Neural cell (in vitro differentiated cells): ENCODE data around the gene SLC2A10. TPM values are rescaled to one million over a fixed set of nuclear protein-coding genes. Genes with fewer than 3 reads are reported as not detected.

ENCODE experiments used
- H2AFZ ChIP-seq: fragments of 200-600, 300-800 bp; sonication (generic), shearing (Covaris generic); 2 replicates; pipeline ENCODE4 v1.6.0; 2014; ENCODE audit warnings: low read depth, mild to moderate bottlenecking, antibody characterized with exemption, low read length, moderate library complexity
- H3F3A ChIP-seq: fragments of 200-600 bp; shearing (Covaris generic); 2 replicates; pipeline ENCODE4 v1.6.1; 2016; ENCODE audit warnings: mild to moderate bottlenecking, moderate library complexity, mixed read lengths, antibody characterized with exemption, low read length; ENCODE audit not compliant: insufficient read depth, poor library complexity, severe bottlenecking
- H3K27ac ChIP-seq: fragments of 200-600, 300-800 bp; sonication (generic), shearing (Covaris generic); 2 replicates; pipeline ENCODE4 v1.5.1; 2014; ENCODE audit warnings: mild to moderate bottlenecking, low read length, moderate library complexity
- H3K27me3 ChIP-seq: fragments of 300-800, 200-600 bp; sonication (generic), shearing (Covaris generic); 2 replicates; pipeline ENCODE4 v1.6.0; 2014; ENCODE audit warnings: mild to moderate bottlenecking, low read depth, low read length, moderate library complexity; ENCODE audit not compliant: insufficient read depth
- H3K36me3 ChIP-seq: fragments of 300-800, 200-600 bp; sonication (generic), shearing (Covaris generic); 2 replicates; pipeline ENCODE4 v1.5.1; 2014; ENCODE audit warnings: mild to moderate bottlenecking, antibody characterized with exemption, low read length, moderate library complexity; ENCODE audit not compliant: insufficient read depth
- H3K4me2 ChIP-seq: fragments of 300-800, 200-600 bp; sonication (generic), shearing (Covaris generic); 2 replicates; pipeline ENCODE4 v1.6.0; 2014; ENCODE audit warnings: mild to moderate bottlenecking, low read length
- H3K4me3 ChIP-seq: fragments of 300-800, 200-600 bp; sonication (generic), shearing (Covaris generic); 2 replicates; pipeline ENCODE4 v1.5.1; 2014; ENCODE audit warnings: mild to moderate bottlenecking, low read length, moderate library complexity
- H3K79me2 ChIP-seq: fragments of 200-600 bp; shearing (Covaris generic); replicated peaks from 2 replicates; pipeline ENCODE4 v1.6.0; 2014; ENCODE audit warnings: mild to moderate bottlenecking, low read length, moderate library complexity; ENCODE audit not compliant: insufficient read depth
- H3K9ac ChIP-seq: fragments of 300-800, 200-600 bp; sonication (generic), shearing (Covaris generic); 2 replicates; pipeline ENCODE4 v1.6.1; 2016; ENCODE audit warnings: mild to moderate bottlenecking, low read length, mixed read lengths
- H3K9me2 ChIP-seq: fragments of 200-600 bp; shearing (Covaris generic); 2 replicates; pipeline ENCODE4 v1.6.1; 2016; ENCODE audit warnings: mild to moderate bottlenecking, low read length, mixed read lengths; ENCODE audit not compliant: insufficient read depth
- H3K9me3 ChIP-seq: fragments of 200-600, 300-800 bp; sonication (generic), shearing (Covaris generic); 2 replicates; pipeline ENCODE4 v1.6.1; 2016; ENCODE audit warnings: mild to moderate bottlenecking, mixed run types, low read length, moderate library complexity, mixed read lengths
- H4K20me1 ChIP-seq: fragments of 200-600 bp; shearing (Covaris generic); 2 replicates; pipeline ENCODE4 v1.6.1; 2016; ENCODE audit warnings: mild to moderate bottlenecking, mixed run types; ENCODE audit not compliant: insufficient read depth
- EP300 ChIP-seq: fragments of 450-650 bp; conservative IDR thresholded peaks from 2 replicates; pipeline ENCODE4 v1.6.1; 2014; ENCODE audit warnings: antibody characterized with exemption, mild to moderate bottlenecking, moderate library complexity; ENCODE audit not compliant: poor library complexity, severe bottlenecking
- EZH2 ChIP-seq: fragments of 200-600, 300-800 bp; shearing (Covaris generic), sonication (generic); IDR thresholded peaks from 2 replicates; pipeline ENCODE4 v1.6.1; 2014; ENCODE audit warnings: antibody characterized with exemption, low read length, borderline replicate concordance, mild to moderate bottlenecking; ENCODE audit not compliant: insufficient read depth, poor library complexity, severe bottlenecking
- MXI1 ChIP-seq: fragments of 450-650 bp; conservative IDR thresholded peaks from 2 replicates; pipeline ENCODE4 v1.6.1; 2014; ENCODE audit warnings: antibody characterized with exemption, mild to moderate bottlenecking; ENCODE audit not compliant: poor library complexity, severe bottlenecking
- POLR2AphosphoS5 ChIP-seq: IDR thresholded peaks from 2 replicates; pipeline ENCODE4 v1.6.1; 2012
- RAD21 ChIP-seq: fragments of 450-650 bp; conservative IDR thresholded peaks from 2 replicates; pipeline ENCODE4 v1.6.1; 2014; ENCODE audit warnings: antibody characterized with exemption, mild to moderate bottlenecking, moderate library complexity
- SMC3 ChIP-seq: fragments of 450-650 bp; conservative IDR thresholded peaks from 2 replicates; pipeline ENCODE4 v1.6.1; 2014; ENCODE audit warnings: antibody characterized with exemption, mild to moderate bottlenecking, moderate library complexity; ENCODE audit not compliant: poor library complexity
- TAF1 ChIP-seq: IDR thresholded peaks from 2 replicates; pipeline ENCODE4 v1.6.1; 2012; ENCODE audit warnings: low read depth
- polyA plus RNA-seq: library from polyadenylated mRNA; depleted of rRNA; stranded (reverse); fragments of >200 nt; gene quantifications from 2 replicates; pipeline ENCODE4 v1.2.3, GENCODE V29; 2014
- TF ChIP-seq, protein P1 (sequence below): IDR thresholded peaks from 2 replicates; pipeline ENCODE4 v1.6.1; 2012; ENCODE audit warnings: borderline replicate concordance
- TF ChIP-seq, protein P2 (sequence below): fragments of 450-650 bp; IDR thresholded peaks from 2 replicates; pipeline ENCODE4 v1.5.1; 2014; ENCODE audit warnings: antibody characterized with exemption, mild to moderate bottlenecking, moderate library complexity; ENCODE audit not compliant: poor library complexity, severe bottlenecking

SLC2A10 gene
- polyA plus RNA-seq, 1 donor from 2014 or later = not detected

DNA sequence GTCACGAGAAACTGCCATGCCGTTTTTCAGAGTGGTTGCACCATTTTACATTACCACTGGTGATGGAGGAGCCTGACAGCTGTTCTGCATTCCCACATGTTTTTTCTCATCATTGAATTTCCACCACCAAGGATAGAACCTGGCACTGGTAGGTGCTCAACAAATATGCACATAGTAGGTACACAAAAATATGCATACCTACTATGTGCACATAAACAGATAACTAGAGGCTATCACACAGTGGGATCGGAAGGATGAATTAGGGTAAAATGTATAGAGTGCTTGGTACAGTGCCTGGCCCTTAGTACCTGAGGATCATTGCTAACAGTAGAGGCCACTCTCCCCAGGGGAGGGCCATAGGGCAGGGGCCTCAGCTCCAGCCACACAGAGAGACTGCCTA lies 47.0 kb downstream of the SLC2A10 start:
- no peaks in the 10 kb centered on the region for H3K36me3 ChIP-seq

DNA sequence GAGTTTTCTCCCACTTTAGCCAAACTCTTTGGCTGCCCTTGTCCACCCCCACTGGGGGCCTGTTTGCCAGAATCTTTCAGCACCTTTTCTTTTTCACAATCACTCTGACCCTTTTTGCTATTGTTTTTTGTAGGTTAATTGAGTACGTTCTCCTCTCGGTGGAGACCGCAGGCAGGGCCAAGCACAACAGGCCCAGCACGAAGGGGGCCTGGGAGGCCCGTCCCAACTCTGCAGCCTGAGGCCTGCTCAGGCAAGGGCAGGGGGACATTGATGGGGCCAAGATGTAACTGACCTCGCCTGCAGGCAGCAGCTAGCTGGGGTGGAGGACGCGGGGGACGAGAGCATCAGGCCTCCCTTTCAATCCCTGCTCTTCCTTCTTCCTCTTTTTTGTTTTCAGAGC lies 47.7 kb downstream of the SLC2A10 start:
- H3K4me2 ChIP-seq = no peak overlapping the region
- H3K4me3 ChIP-seq = no peak overlapping the region
- H3K27me3 ChIP-seq = no peaks in the 10 kb centered on the region
- no peaks in the 10 kb centered on the region for H3F3A ChIP-seq
- H3K9me2 ChIP-seq = no peaks in the 10 kb centered on the region
- no peak overlapping the region for H2AFZ ChIP-seq
- no peak overlapping the region for H3K27ac ChIP-seq
- no peak overlapping the region for H3K9ac ChIP-seq
- H3K79me2 ChIP-seq = no peaks in the 10 kb centered on the region
- no peaks in the 10 kb centered on the region for H3K9me3 ChIP-seq
- TF ChIP-seq EZH2 = no peak
- TF ChIP-seq, protein P1, sequence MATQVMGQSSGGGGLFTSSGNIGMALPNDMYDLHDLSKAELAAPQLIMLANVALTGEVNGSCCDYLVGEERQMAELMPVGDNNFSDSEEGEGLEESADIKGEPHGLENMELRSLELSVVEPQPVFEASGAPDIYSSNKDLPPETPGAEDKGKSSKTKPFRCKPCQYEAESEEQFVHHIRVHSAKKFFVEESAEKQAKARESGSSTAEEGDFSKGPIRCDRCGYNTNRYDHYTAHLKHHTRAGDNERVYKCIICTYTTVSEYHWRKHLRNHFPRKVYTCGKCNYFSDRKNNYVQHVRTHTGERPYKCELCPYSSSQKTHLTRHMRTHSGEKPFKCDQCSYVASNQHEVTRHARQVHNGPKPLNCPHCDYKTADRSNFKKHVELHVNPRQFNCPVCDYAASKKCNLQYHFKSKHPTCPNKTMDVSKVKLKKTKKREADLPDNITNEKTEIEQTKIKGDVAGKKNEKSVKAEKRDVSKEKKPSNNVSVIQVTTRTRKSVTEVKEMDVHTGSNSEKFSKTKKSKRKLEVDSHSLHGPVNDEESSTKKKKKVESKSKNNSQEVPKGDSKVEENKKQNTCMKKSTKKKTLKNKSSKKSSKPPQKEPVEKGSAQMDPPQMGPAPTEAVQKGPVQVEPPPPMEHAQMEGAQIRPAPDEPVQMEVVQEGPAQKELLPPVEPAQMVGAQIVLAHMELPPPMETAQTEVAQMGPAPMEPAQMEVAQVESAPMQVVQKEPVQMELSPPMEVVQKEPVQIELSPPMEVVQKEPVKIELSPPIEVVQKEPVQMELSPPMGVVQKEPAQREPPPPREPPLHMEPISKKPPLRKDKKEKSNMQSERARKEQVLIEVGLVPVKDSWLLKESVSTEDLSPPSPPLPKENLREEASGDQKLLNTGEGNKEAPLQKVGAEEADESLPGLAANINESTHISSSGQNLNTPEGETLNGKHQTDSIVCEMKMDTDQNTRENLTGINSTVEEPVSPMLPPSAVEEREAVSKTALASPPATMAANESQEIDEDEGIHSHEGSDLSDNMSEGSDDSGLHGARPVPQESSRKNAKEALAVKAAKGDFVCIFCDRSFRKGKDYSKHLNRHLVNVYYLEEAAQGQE = no peak
- no peak for TF ChIP-seq SMC3
- no peak for TF ChIP-seq EP300
- H3K36me3 ChIP-seq = no peaks in the 10 kb centered on the region
- H4K20me1 ChIP-seq = no peaks in the 10 kb centered on the region

More for the DNA sequence above, 47.0 kb downstream of the SLC2A10 start:
- no peak overlapping the region for H3K4me3 ChIP-seq
- H3F3A ChIP-seq = no peaks in the 10 kb centered on the region
- no peak overlapping the region for H2AFZ ChIP-seq
- H3K27me3 ChIP-seq = no peaks in the 10 kb centered on the region
- no peaks in the 10 kb centered on the region for H3K79me2 ChIP-seq
- H3K9me2 ChIP-seq = no peaks in the 10 kb centered on the region
- H4K20me1 ChIP-seq = no peaks in the 10 kb centered on the region
- H3K4me2 ChIP-seq = no peak overlapping the region
- no peak for TF ChIP-seq EP300
- TF ChIP-seq EZH2 = no peak
- no peak for TF ChIP-seq TAF1
- TF ChIP-seq MXI1 = no peak
- TF ChIP-seq, protein P1 = no peak
- TF ChIP-seq RAD21 = no peak
- no peak for TF ChIP-seq POLR2AphosphoS5
- TF ChIP-seq, protein P2, sequence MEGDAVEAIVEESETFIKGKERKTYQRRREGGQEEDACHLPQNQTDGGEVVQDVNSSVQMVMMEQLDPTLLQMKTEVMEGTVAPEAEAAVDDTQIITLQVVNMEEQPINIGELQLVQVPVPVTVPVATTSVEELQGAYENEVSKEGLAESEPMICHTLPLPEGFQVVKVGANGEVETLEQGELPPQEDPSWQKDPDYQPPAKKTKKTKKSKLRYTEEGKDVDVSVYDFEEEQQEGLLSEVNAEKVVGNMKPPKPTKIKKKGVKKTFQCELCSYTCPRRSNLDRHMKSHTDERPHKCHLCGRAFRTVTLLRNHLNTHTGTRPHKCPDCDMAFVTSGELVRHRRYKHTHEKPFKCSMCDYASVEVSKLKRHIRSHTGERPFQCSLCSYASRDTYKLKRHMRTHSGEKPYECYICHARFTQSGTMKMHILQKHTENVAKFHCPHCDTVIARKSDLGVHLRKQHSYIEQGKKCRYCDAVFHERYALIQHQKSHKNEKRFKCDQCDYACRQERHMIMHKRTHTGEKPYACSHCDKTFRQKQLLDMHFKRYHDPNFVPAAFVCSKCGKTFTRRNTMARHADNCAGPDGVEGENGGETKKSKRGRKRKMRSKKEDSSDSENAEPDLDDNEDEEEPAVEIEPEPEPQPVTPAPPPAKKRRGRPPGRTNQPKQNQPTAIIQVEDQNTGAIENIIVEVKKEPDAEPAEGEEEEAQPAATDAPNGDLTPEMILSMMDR = no peak
- TF ChIP-seq SMC3 = no peak
- H3K9me3 ChIP-seq = no peaks in the 10 kb centered on the region
- no peak overlapping the region for H3K9ac ChIP-seq
- no peak overlapping the region for H3K27ac ChIP-seq
